Heart right ventricle (tissue), 16 donors: ENCODE data around the gene AMMECR1L. TPM values are rescaled to one million over a fixed set of nuclear protein-coding genes. Genes with fewer than 3 reads are reported as not detected.
"Not testable (repeated sequence)": the region's sequence is repeated elsewhere in the genome, so short reads cannot be mapped to it uniquely, and the experiment has no call there.

Source experiments
- ATAC-seq, 8 donors: fragments of 200-7000 bp; cut with Tn5 transposase; one replicate each; pipeline ENCODE4 v1.9.1; 2020; ENCODE audit warnings: mild to moderate bottlenecking in 8 of 8, moderate library complexity in 8 of 8, moderate number of reproducible peaks in 1 of 8
- DNase-seq, 2 donors: peaks; one replicate each; pipeline ENCODE4 v3.0.0-alpha.2; 2020
- H3K27ac ChIP-seq, 10 donors: fragments of 200-600 bp; sonication (generic) in 2 of 10; one replicate each; pipeline versions ENCODE4 v1.5.0 to v1.8.0; 2020 to 2022; ENCODE audit warnings: mild to moderate bottlenecking in 3 of 10
- H3K27me3 ChIP-seq, 7 donors: fragments of 200-600 bp; one replicate each; pipeline ENCODE4 v1.8.0; 2021 to 2022; ENCODE audit warnings: mild to moderate bottlenecking in 2 of 7
- H3K36me3 ChIP-seq, 9 donors: fragments of 200-600 bp; sonication (generic) in 1 of 9; one replicate each; pipeline versions ENCODE4 v1.5.0 to v1.8.0; 2020 to 2022; ENCODE audit warnings: mild to moderate bottlenecking in 2 of 9
- H3K4me1 ChIP-seq, 9 donors: fragments of 200-600 bp; sonication (generic) in 1 of 9; one replicate each; pipeline versions ENCODE4 v1.5.0 to v1.8.0; 2020 to 2022; ENCODE audit warnings: mild to moderate bottlenecking in 4 of 9
- H3K4me3 ChIP-seq, 10 donors: fragments of 200-600 bp; sonication (generic) in 2 of 10; one replicate each; pipeline versions ENCODE4 v1.5.0 to v1.8.0; 2020 to 2022; ENCODE audit warnings: mild to moderate bottlenecking in 7 of 10, moderate library complexity in 2 of 10
- H3K9me3 ChIP-seq, 11 donors: fragments of 200-600 bp in 10 of 11; sonication (generic) in 2 of 11; one replicate each; pipeline versions ENCODE4 v1.5.0 to v1.8.0; 2013 to 2022; ENCODE audit warnings: mild to moderate bottlenecking in 2 of 11, control low read depth in 1 of 11, moderate library complexity in 1 of 11
- CTCF ChIP-seq, 9 donors: fragments of 200-600 bp; sonication (generic) in 2 of 9; IDR thresholded peaks; one replicate each; pipeline versions ENCODE4 v1.5.0 to v1.8.0; 2021 to 2022; ENCODE audit warnings: antibody characterized with exemption in 9 of 9, mild to moderate bottlenecking in 5 of 9, moderate library complexity in 1 of 9
- WGBS, 2 donors: extraction: QIAGEN DNeasy Blood & Tissue Kit; methylation state at CpG; one replicate each; pipeline ENCODE4 v1.1.7; 2013; ENCODE audit warnings: inconsistent platforms in 1 of 2; 5-methylcytosine and 5-hydroxymethylcytosine counted together
- intact Hi-C, 10 donors: fragments of 100-400 bp; cut with DNase I; formaldehyde crosslinking; loops; one replicate each; pipeline versions ENCODE4 v1.11.1 to v1.14.2; 2022
- polyA plus RNA-seq, 2 donors: library from polyadenylated mRNA; stranded (reverse); fragments of 200-250 nt; gene quantifications; one replicate each; pipeline ENCODE4 v1.2.3, GENCODE V29; 2013
- total RNA-seq, 10 donors: library from RNA; stranded (reverse); fragmentation: NEBNext Ultra II Directional in 3 of 10; extraction: Animal tissue kit (Norgen Biotek cat#: 25700) in 3 of 10; gene quantifications; one replicate each; pipeline versions ENCODE4 v1.2.1 to v1.2.4, GENCODE V29; 2021 to 2023
- donor health status: Arrhythmogenic right ventricular cardiomyopathy.
- donor health status: ischemic (EF 13 %, LVEDD 7.1; RV severe dilation, severe dysfunction).
- donor health status: healthy with polysubstance abuse.
- donor health status: DM: no; HTN: yes; CAD: no.
- donor health status: DM: no; HTN: no; CAD: no.
- donor health status: ischemic (EF 25% LVEDD 6.9; RV normal size, moderate dysfunction).
- donor health status: ischemic (EF 25% LVEDD 5.7; RV mildly dilated, moderate dysfunction).
- donor health status: healthy.
- donor health status: DM: yes; HTN: yes; CAD: no.
- donor health status: Ischemic cardiomyopathy.
- donor health status: ischemic (EF 35%, LVEDD 5.7; RV mildly dilated, moderate dysfunction).
- donor health status: nonischemic (EF 11% LVEDD 7.7; RV severe dilation, severe dysfunction).
- donor health status: DM: yes; HTN: yes; CAD: no.
- donor health status: PGD.
- donor health status: ischemic (EF 29% LVEDD 5.4; RV normal size, mild dysfunction).
- donor health status: nonischemic (EF 23%, LVEDD 6.1; RV moderate dilation, normal function).

AMMECR1L gene
- total and polyA plus RNA-seq, 12 donors: 6.6 to 13.2 (median 10.4) TPM

GRCh38 chr2:127829845-127830246, 55.9 kb downstream of the AMMECR1L start:
- no peak for TF ChIP-seq CTCF (IDR thresholded peaks at IDR 0.05)
- H3K27ac ChIP-seq: peak overlapping the region in 1 of 10 donors; percentile 29
- H3K36me3 ChIP-seq: no peaks in the 10 kb centered on the region
- no peaks in the 10 kb centered on the region for H3K27me3 ChIP-seq
- ATAC-seq (no peak), DNase-seq (no peak)
- no peaks in the 10 kb centered on the region for H3K9me3 ChIP-seq
- H3K4me3 ChIP-seq: no peak overlapping the region
- intact Hi-C loops: no loop called here
- peaks cover 0 to 8% (median 0%) of the 10 kb centered on the region in 9 donors for H3K4me1 ChIP-seq
- WGBS, 2 donors: 71 to 77% methylated on average over 5 of the region's 5 CpGs

GRCh38 chr2:127826708-127827107, 59.0 kb downstream of the AMMECR1L start:
- H3K36me3 ChIP-seq, H3K27ac ChIP-seq, H3K4me1 ChIP-seq, H3K27me3 ChIP-seq, ATAC-seq, intact Hi-C loops, H3K9me3 ChIP-seq, H3K4me3 ChIP-seq, DNase-seq: not testable (repeated sequence)
- WGBS, 2 donors: 95 to 98% methylated on average over 2 of the region's 2 CpGs

GRCh38 chr2:127826047-127826446, 59.7 kb downstream of the AMMECR1L start:
- Histone ChIP-seq H3K9me3 (peaks cover 0 to 7% (median 2%) of the 10 kb centered on the region in 11 donors), H3K27ac (no peak overlapping the region), H3K4me1 (peaks cover 0 to 8% (median 0%) of the 10 kb centered on the region in 9 donors), H3K36me3 (no peaks in the 10 kb centered on the region), H3K27me3 (no peaks in the 10 kb centered on the region), H3K4me3 (no peak overlapping the region)
- 68 to 79% methylated on average over 12 of the region's 12 CpGs for WGBS, 2 donors
- TF ChIP-seq CTCF (IDR thresholded peaks at IDR 0.05): no peak
- DNase-seq (no peak), ATAC-seq (no peak)
- intact Hi-C loops: no loop called here

- Histone ChIP-seq H3K9me3 (peaks cover 0 to 33% (median 22%) of the 10 kb centered on the region in 11 donors), H3K36me3 (no peaks in the 10 kb centered on the region), H3K27me3 (no peaks in the 10 kb centered on the region), H3K4me1 (no peaks in the 10 kb centered on the region), H3K4me3 (no peak overlapping the region), H3K27ac (no peak overlapping the region)
- 70 to 79% methylated on average over 6 of the region's 6 CpGs for WGBS, 2 donors
- TF ChIP-seq CTCF (IDR thresholded peaks at IDR 0.05): no peak
- intact Hi-C loops: no loop called here
- ATAC-seq (no peak), DNase-seq (no peak)
Measured at GRCh38 chr2:127820080-127820668, 65.6 kb downstream of the AMMECR1L start.

GRCh38 chr2:127818794-127819425, 66.8 kb downstream of the AMMECR1L start:
- H3K27ac ChIP-seq: no peak overlapping the region
- H3K4me1 ChIP-seq: no peaks in the 10 kb centered on the region
- H3K36me3 ChIP-seq: no peaks in the 10 kb centered on the region
- no peak overlapping the region for H3K4me3 ChIP-seq
- H3K27me3 ChIP-seq: no peaks in the 10 kb centered on the region
- H3K9me3 ChIP-seq: peaks cover 0 to 33% (median 22%) of the 10 kb centered on the region in 11 donors
- no peak for ATAC-seq
- 76 to 83% methylated on average over 8 of the region's 8 CpGs for WGBS, 2 donors
- intact Hi-C loops: no loop called here
- no peak for DNase-seq
- no peak for TF ChIP-seq CTCF (IDR thresholded peaks at IDR 0.05)
